Neural cell (in vitro differentiated cells): Measurements from ENCODE around the gene CENPN. TPM values are rescaled to one million over a fixed set of nuclear protein-coding genes. Genes with fewer than 3 reads are reported as not detected.

Experiments
- H2AFZ ChIP-seq: fragments of 200-600, 300-800 bp; sonication (generic), shearing (Covaris generic); 2 replicates; pipeline ENCODE4 v1.6.0; 2014; ENCODE audit warnings: low read depth, mild to moderate bottlenecking, antibody characterized with exemption, low read length, moderate library complexity
- H3F3A ChIP-seq: fragments of 200-600 bp; shearing (Covaris generic); 2 replicates; pipeline ENCODE4 v1.6.1; 2016; ENCODE audit warnings: mild to moderate bottlenecking, moderate library complexity, mixed read lengths, antibody characterized with exemption, low read length; ENCODE audit not compliant: insufficient read depth, poor library complexity, severe bottlenecking
- H3K27ac ChIP-seq: fragments of 200-600, 300-800 bp; sonication (generic), shearing (Covaris generic); 2 replicates; pipeline ENCODE4 v1.5.1; 2014; ENCODE audit warnings: mild to moderate bottlenecking, low read length, moderate library complexity
- H3K27me3 ChIP-seq: fragments of 300-800, 200-600 bp; sonication (generic), shearing (Covaris generic); 2 replicates; pipeline ENCODE4 v1.6.0; 2014; ENCODE audit warnings: mild to moderate bottlenecking, low read depth, low read length, moderate library complexity; ENCODE audit not compliant: insufficient read depth
- H3K36me3 ChIP-seq: fragments of 300-800, 200-600 bp; sonication (generic), shearing (Covaris generic); 2 replicates; pipeline ENCODE4 v1.5.1; 2014; ENCODE audit warnings: mild to moderate bottlenecking, antibody characterized with exemption, low read length, moderate library complexity; ENCODE audit not compliant: insufficient read depth
- H3K4me2 ChIP-seq: fragments of 300-800, 200-600 bp; sonication (generic), shearing (Covaris generic); 2 replicates; pipeline ENCODE4 v1.6.0; 2014; ENCODE audit warnings: mild to moderate bottlenecking, low read length
- H3K4me3 ChIP-seq: fragments of 300-800, 200-600 bp; sonication (generic), shearing (Covaris generic); 2 replicates; pipeline ENCODE4 v1.5.1; 2014; ENCODE audit warnings: mild to moderate bottlenecking, low read length, moderate library complexity
- H3K79me2 ChIP-seq: fragments of 200-600 bp; shearing (Covaris generic); replicated peaks from 2 replicates; pipeline ENCODE4 v1.6.0; 2014; ENCODE audit warnings: mild to moderate bottlenecking, low read length, moderate library complexity; ENCODE audit not compliant: insufficient read depth
- H3K9ac ChIP-seq: fragments of 300-800, 200-600 bp; sonication (generic), shearing (Covaris generic); 2 replicates; pipeline ENCODE4 v1.6.1; 2016; ENCODE audit warnings: mild to moderate bottlenecking, low read length, mixed read lengths
- H3K9me2 ChIP-seq: fragments of 200-600 bp; shearing (Covaris generic); 2 replicates; pipeline ENCODE4 v1.6.1; 2016; ENCODE audit warnings: mild to moderate bottlenecking, low read length, mixed read lengths; ENCODE audit not compliant: insufficient read depth
- H3K9me3 ChIP-seq: fragments of 200-600, 300-800 bp; sonication (generic), shearing (Covaris generic); 2 replicates; pipeline ENCODE4 v1.6.1; 2016; ENCODE audit warnings: mild to moderate bottlenecking, mixed run types, low read length, moderate library complexity, mixed read lengths
- H4K20me1 ChIP-seq: fragments of 200-600 bp; shearing (Covaris generic); 2 replicates; pipeline ENCODE4 v1.6.1; 2016; ENCODE audit warnings: mild to moderate bottlenecking, mixed run types; ENCODE audit not compliant: insufficient read depth
- CTCF ChIP-seq: fragments of 450-650 bp; IDR thresholded peaks from 2 replicates; pipeline ENCODE4 v1.5.1; 2014; ENCODE audit warnings: antibody characterized with exemption, mild to moderate bottlenecking, moderate library complexity; ENCODE audit not compliant: poor library complexity, severe bottlenecking
- EP300 ChIP-seq: fragments of 450-650 bp; conservative IDR thresholded peaks from 2 replicates; pipeline ENCODE4 v1.6.1; 2014; ENCODE audit warnings: antibody characterized with exemption, mild to moderate bottlenecking, moderate library complexity; ENCODE audit not compliant: poor library complexity, severe bottlenecking
- EZH2 ChIP-seq: fragments of 200-600, 300-800 bp; shearing (Covaris generic), sonication (generic); IDR thresholded peaks from 2 replicates; pipeline ENCODE4 v1.6.1; 2014; ENCODE audit warnings: antibody characterized with exemption, low read length, borderline replicate concordance, mild to moderate bottlenecking; ENCODE audit not compliant: insufficient read depth, poor library complexity, severe bottlenecking
- MXI1 ChIP-seq: fragments of 450-650 bp; conservative IDR thresholded peaks from 2 replicates; pipeline ENCODE4 v1.6.1; 2014; ENCODE audit warnings: antibody characterized with exemption, mild to moderate bottlenecking; ENCODE audit not compliant: poor library complexity, severe bottlenecking
- POLR2AphosphoS5 ChIP-seq: IDR thresholded peaks from 2 replicates; pipeline ENCODE4 v1.6.1; 2012
- RAD21 ChIP-seq: fragments of 450-650 bp; conservative IDR thresholded peaks from 2 replicates; pipeline ENCODE4 v1.6.1; 2014; ENCODE audit warnings: antibody characterized with exemption, mild to moderate bottlenecking, moderate library complexity
- SMC3 ChIP-seq: fragments of 450-650 bp; conservative IDR thresholded peaks from 2 replicates; pipeline ENCODE4 v1.6.1; 2014; ENCODE audit warnings: antibody characterized with exemption, mild to moderate bottlenecking, moderate library complexity; ENCODE audit not compliant: poor library complexity
- TAF1 ChIP-seq: IDR thresholded peaks from 2 replicates; pipeline ENCODE4 v1.6.1; 2012; ENCODE audit warnings: low read depth
- polyA plus RNA-seq: library from polyadenylated mRNA; depleted of rRNA; stranded (reverse); fragments of >200 nt; gene quantifications from 2 replicates; pipeline ENCODE4 v1.2.3, GENCODE V29; 2014
- TF ChIP-seq, protein P1 (sequence below): IDR thresholded peaks from 2 replicates; pipeline ENCODE4 v1.6.1; 2012; ENCODE audit warnings: borderline replicate concordance

Gene CENPN
- polyA plus RNA-seq, 1 donor from 2014 or later: 1.9 TPM

- TF ChIP-seq SMC3: no peak
- no peak for TF ChIP-seq RAD21
- no peak for TF ChIP-seq EZH2
- TF ChIP-seq MXI1: no peak
- no peak for TF ChIP-seq TAF1
- Histone ChIP-seq H3K9ac (no peak overlapping the region), H2AFZ (no peak overlapping the region), H3K4me2 (no peak overlapping the region), H3K79me2 (no peaks in the 10 kb centered on the region), H3K36me3 (no peaks in the 10 kb centered on the region), H3K27me3 (no peaks in the 10 kb centered on the region), H3K9me3 (no peaks in the 10 kb centered on the region), H3K4me3 (no peak overlapping the region), H3F3A (no peaks in the 10 kb centered on the region), H4K20me1 (no peaks in the 10 kb centered on the region), H3K27ac (no peak overlapping the region), H3K9me2 (no peaks in the 10 kb centered on the region)
Observed at GRCh38 chr16:81069063-81069462, 62.0 kb downstream of the CENPN start.

- Histone ChIP-seq H2AFZ (no peak overlapping the region), H3K36me3 (no peaks in the 10 kb centered on the region), H3K9ac (no peak overlapping the region), H3K9me3 (no peaks in the 10 kb centered on the region), H3K27me3 (no peaks in the 10 kb centered on the region), H3K4me3 (no peak overlapping the region), H4K20me1 (no peaks in the 10 kb centered on the region), H3K27ac (no peak overlapping the region), H3F3A (no peaks in the 10 kb centered on the region), H3K79me2 (peaks cover 6% of the 10 kb centered on the region), H3K4me2 (no peak overlapping the region), H3K9me2 (no peaks in the 10 kb centered on the region)
- no peak for TF ChIP-seq MXI1
- no peak for TF ChIP-seq TAF1
- TF ChIP-seq EP300: no peak
- TF ChIP-seq, protein P1, sequence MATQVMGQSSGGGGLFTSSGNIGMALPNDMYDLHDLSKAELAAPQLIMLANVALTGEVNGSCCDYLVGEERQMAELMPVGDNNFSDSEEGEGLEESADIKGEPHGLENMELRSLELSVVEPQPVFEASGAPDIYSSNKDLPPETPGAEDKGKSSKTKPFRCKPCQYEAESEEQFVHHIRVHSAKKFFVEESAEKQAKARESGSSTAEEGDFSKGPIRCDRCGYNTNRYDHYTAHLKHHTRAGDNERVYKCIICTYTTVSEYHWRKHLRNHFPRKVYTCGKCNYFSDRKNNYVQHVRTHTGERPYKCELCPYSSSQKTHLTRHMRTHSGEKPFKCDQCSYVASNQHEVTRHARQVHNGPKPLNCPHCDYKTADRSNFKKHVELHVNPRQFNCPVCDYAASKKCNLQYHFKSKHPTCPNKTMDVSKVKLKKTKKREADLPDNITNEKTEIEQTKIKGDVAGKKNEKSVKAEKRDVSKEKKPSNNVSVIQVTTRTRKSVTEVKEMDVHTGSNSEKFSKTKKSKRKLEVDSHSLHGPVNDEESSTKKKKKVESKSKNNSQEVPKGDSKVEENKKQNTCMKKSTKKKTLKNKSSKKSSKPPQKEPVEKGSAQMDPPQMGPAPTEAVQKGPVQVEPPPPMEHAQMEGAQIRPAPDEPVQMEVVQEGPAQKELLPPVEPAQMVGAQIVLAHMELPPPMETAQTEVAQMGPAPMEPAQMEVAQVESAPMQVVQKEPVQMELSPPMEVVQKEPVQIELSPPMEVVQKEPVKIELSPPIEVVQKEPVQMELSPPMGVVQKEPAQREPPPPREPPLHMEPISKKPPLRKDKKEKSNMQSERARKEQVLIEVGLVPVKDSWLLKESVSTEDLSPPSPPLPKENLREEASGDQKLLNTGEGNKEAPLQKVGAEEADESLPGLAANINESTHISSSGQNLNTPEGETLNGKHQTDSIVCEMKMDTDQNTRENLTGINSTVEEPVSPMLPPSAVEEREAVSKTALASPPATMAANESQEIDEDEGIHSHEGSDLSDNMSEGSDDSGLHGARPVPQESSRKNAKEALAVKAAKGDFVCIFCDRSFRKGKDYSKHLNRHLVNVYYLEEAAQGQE: no peak
- TF ChIP-seq CTCF: no peak
- TF ChIP-seq POLR2AphosphoS5: no peak
- no peak for TF ChIP-seq EZH2
- TF ChIP-seq RAD21: no peak
- no peak for TF ChIP-seq SMC3
Observed at GRCh38 chr16:81070979-81071378, 64.0 kb downstream of the CENPN start.
